ENCODE data around the gene ZNF200. TPM values are rescaled to one million over a fixed set of nuclear protein-coding genes. Genes with fewer than 3 reads are reported as not detected.
"Not testable (repeated sequence)": the region's sequence is repeated elsewhere in the genome, so short reads cannot be mapped to it uniquely, and the experiment has no call there.

ZNF200 gene
- total RNA-seq, 1 experiment from 2014 or later, result 13.2 TPM

DNA sequence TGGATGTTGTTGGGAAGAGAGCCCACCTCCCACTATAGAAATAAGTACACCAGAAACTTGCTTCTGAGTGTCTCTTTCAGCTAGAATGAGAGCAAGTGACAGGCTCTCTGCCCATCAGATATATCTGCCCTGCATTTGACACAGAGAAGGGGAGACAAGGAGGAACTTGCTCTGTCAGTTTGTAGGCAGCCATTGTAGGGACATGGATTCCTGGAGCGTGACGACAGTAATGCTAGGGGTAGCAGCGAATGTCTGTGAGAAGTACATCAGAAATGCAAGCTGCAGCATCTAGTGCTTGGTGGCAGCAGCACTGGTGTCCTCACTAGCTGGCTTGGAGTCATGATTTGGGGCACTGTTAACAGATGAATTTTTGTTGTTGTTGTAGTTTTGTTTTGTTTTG lies 23.0 kb downstream of the ZNF200 start:
- Histone ChIP-seq H3K4me2 (no peak overlapping the region), H3K36me3 (ENCODE audit: low read depth) (no peaks in the 10 kb centered on the region), H3K79me2 (ENCODE audit: low read depth) (no peaks in the 10 kb centered on the region), H3K9me2 (ENCODE audit: insufficient read depth) (no peaks in the 10 kb centered on the region), H3K4me1 (replicated peaks; ENCODE audit: insufficient read depth) (no peaks in the 10 kb centered on the region), H3K4me3 (no peak overlapping the region), H3F3A (ENCODE audit: insufficient read depth, low read depth) (no peaks in the 10 kb centered on the region), H3K9me3 (ENCODE audit: insufficient read depth, low read depth) (no peaks in the 10 kb centered on the region), H4K20me1 (ENCODE audit: insufficient read depth) (no peaks in the 10 kb centered on the region), H3K27ac (no peak overlapping the region), H3K27me3 (ENCODE audit: insufficient read depth, low read depth) (peaks cover 35% of the 10 kb centered on the region), H2AFZ (no peak overlapping the region)
- TF ChIP-seq, protein P1, sequence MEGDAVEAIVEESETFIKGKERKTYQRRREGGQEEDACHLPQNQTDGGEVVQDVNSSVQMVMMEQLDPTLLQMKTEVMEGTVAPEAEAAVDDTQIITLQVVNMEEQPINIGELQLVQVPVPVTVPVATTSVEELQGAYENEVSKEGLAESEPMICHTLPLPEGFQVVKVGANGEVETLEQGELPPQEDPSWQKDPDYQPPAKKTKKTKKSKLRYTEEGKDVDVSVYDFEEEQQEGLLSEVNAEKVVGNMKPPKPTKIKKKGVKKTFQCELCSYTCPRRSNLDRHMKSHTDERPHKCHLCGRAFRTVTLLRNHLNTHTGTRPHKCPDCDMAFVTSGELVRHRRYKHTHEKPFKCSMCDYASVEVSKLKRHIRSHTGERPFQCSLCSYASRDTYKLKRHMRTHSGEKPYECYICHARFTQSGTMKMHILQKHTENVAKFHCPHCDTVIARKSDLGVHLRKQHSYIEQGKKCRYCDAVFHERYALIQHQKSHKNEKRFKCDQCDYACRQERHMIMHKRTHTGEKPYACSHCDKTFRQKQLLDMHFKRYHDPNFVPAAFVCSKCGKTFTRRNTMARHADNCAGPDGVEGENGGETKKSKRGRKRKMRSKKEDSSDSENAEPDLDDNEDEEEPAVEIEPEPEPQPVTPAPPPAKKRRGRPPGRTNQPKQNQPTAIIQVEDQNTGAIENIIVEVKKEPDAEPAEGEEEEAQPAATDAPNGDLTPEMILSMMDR (conservative IDR thresholded peaks at IDR 0.05), result no peak
- no peak for TF ChIP-seq EZH2 (IDR thresholded peaks at IDR 0.05; ENCODE audit: low read depth)
- DNase-seq, result no peak
- intact Hi-C loops (cut with micrococcal nuclease; ENCODE audit: unreplicated experiment), result no loop called here
- no TSS peak for BruUV-seq (replicated peaks)
- CTCF ChIA-PET, result no interaction called here
- POLR2A ChIA-PET (ENCODE audit: unreplicated experiment), result no interaction called here

DNA sequence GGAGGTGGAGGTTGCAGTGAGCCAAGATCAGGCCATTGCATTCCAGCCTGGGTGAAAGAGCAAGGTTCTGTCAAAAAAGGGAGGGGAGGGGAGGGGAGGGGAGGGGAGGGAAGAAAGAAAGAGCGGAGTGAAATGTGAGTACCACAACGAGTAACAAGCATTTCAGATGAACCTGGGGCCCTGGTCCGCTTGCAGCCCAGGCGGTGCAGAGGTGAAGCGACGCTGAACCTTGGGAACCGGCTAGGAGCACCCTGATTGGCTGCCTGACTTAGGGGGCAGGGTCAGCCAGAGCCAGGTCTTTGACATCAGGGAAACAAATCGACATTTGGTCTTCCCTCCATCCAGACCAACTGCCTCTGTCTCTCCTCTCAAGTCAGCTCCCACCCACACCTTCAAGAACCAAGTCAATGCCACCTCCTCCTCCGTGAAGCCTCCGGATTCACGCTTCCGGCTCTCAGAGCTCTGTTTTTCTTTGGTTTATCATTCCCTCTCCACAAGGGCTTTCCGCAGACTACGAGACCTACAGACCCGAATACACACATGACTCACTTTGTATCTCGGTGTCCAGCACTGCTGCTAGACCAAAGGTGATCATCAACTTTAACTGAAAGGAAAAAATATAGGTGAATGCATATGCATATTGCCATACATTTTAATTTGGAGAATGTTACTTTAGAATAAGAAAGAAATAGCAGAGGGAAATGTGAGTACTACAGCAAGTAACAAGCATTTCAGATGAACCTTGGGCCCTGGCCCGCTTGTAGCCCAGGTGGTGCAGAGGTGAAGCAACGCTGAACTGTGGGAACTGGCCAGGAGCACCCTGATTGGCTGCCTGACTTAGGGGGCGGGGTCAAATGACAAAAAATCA lies 27.6 kb downstream of the ZNF200 start:
- Histone ChIP-seq H3K9me3 (ENCODE audit: insufficient read depth, low read depth) (peaks cover 12% of the 10 kb centered on the region; the same call in 1 of the 2 replicates), H3K27ac (no peak overlapping the region), H4K20me1 (ENCODE audit: insufficient read depth) (no peaks in the 10 kb centered on the region), H3K9me2 (ENCODE audit: insufficient read depth) (no peaks in the 10 kb centered on the region), H3K36me3 (ENCODE audit: low read depth) (no peaks in the 10 kb centered on the region), H3K4me1 (replicated peaks; ENCODE audit: insufficient read depth) (no peaks in the 10 kb centered on the region), H3K4me3 (no peak overlapping the region), H2AFZ (no peak overlapping the region), H3K27me3 (ENCODE audit: insufficient read depth, low read depth) (no peaks in the 10 kb centered on the region), H3F3A (ENCODE audit: insufficient read depth, low read depth) (no peaks in the 10 kb centered on the region), H3K79me2 (ENCODE audit: low read depth) (no peaks in the 10 kb centered on the region), H3K4me2 (no peak overlapping the region)
- intact Hi-C loops (cut with micrococcal nuclease; ENCODE audit: unreplicated experiment), result no loop called here
- ChIA-PET CTCF (no interaction called here), POLR2A (ENCODE audit: unreplicated experiment) (interaction anchor here (0.6 kb wide), 1 partner anchor 180 kb away, joined by 17 read pairs; no protein-coding TSS in a partner anchor)
- no peak for DNase-seq
- no TSS peak for BruUV-seq (replicated peaks)
- TF ChIP-seq, protein P1 (conservative IDR thresholded peaks at IDR 0.05), result no peak
- TF ChIP-seq EZH2 (IDR thresholded peaks at IDR 0.05; ENCODE audit: low read depth), result no peak

GRCh38 chr16:3205939-3206338 lies 29.0 kb downstream of the ZNF200 start:
- POLR2A ChIA-PET (ENCODE audit: unreplicated experiment); H3K27ac ChIP-seq; BruUV-seq (replicated peaks); H2AFZ ChIP-seq; H4K20me1 ChIP-seq (ENCODE audit: insufficient read depth); H3K9me2 ChIP-seq (ENCODE audit: insufficient read depth); H3K79me2 ChIP-seq (ENCODE audit: low read depth); H3K36me3 ChIP-seq (ENCODE audit: low read depth); intact Hi-C loops (cut with micrococcal nuclease; ENCODE audit: unreplicated experiment); H3F3A ChIP-seq (ENCODE audit: insufficient read depth, low read depth); H3K4me1 ChIP-seq (replicated peaks; ENCODE audit: insufficient read depth); CTCF ChIA-PET; H3K4me2 ChIP-seq; H3K4me3 ChIP-seq; DNase-seq; H3K27me3 ChIP-seq (ENCODE audit: insufficient read depth, low read depth): not testable (repeated sequence)
- peaks cover 12% of the 10 kb centered on the region; the same call in 1 of the 2 replicates for H3K9me3 ChIP-seq (ENCODE audit: insufficient read depth, low read depth)
